HG02763 (cell line): Measurements from ENCODE around the gene UACA.

ENCODE experiments used
- ATAC-seq: cut with Tn5 transposase; IDR thresholded peaks from one replicate; pipeline ENCODE4 v1.9.1; 2021; ENCODE audit warnings: mild to moderate bottlenecking, moderate library complexity; ENCODE audit not compliant: unreplicated experiment

The UACA gene

GRCh38 chr15:70715840-70716485, 47.4 kb downstream of the UACA start:
- ATAC-seq: no peak

DNA sequence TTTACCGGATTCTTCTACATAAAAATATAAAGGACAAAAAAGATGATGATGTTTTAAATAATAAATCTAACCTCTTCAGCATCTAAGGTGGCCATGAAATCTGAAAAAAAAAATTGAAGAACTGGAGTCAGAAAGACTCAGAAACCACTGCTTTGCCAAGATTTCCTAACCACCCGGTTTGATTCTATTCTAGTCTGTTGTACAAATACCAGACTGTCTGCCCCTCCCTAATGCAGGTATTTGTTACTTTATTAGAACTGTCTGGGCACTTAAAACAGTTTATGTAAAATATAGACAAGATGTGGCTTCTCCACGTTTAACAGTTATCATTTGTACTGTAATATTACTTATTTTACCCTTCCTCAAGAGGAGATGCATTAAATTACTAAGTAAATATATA, 48.8 kb downstream of the UACA start:
- ATAC-seq: no peak

DNA sequence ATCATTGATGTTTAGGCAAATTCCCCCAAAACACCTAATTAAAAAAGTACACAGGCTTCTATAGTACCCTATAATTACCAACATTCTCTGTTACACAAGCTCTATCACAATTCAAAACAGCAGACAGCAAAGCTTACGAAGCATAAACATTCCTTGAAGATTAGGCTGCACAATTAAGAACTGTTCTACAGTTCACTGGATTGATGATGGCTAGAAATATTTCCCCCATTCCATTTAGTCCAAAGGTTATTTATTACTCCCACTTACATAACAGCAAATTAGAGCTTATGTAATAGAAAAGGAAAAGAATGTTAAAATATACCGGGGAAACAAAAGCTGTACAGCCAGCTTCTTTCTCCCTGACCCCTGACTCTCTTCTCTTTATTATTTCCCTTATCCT, 49.3 kb downstream of the UACA start:
- no peak for ATAC-seq

GRCh38 chr15:70712271-70712670, 51.1 kb downstream of the UACA start:
- ATAC-seq: no peak

GRCh38 chr15:70710714-70711113, 52.6 kb downstream of the UACA start:
- no peak for ATAC-seq

- ATAC-seq: no peak
These were observed 54.5 kb downstream of the UACA start for GRCh38 chr15:70708839-70709238.

DNA sequence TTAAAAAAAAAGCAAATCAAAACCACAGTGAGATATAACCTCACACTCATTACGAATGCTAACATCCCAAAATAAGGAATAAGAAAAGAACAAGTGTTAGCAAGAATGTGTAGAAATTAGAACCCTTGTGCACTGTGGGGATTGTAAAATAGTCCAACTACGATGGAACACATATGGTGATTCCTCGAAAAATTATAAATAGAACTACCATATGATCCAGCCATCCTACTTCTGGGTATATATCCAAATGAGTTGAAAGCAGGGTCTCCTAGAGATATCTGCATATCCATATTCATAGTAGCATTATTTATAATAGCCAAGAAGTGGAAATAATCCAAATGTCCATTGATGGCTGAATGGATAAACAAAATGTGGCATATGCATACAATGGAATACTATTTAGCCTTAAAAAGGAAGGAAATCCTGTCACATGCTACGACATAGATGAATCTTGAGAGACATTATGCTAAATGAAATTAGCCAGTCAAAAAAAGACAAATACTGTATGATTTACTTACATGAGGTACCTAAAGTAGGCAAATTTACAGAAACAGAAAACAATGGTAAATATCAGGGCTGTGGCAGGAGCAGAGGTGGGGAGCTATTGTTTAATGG, 55.6 kb downstream of the UACA start:
- no peak for ATAC-seq

- no peak for ATAC-seq
These were observed 58.6 kb downstream of the UACA start for GRCh38 chr15:70704731-70705130.

DNA sequence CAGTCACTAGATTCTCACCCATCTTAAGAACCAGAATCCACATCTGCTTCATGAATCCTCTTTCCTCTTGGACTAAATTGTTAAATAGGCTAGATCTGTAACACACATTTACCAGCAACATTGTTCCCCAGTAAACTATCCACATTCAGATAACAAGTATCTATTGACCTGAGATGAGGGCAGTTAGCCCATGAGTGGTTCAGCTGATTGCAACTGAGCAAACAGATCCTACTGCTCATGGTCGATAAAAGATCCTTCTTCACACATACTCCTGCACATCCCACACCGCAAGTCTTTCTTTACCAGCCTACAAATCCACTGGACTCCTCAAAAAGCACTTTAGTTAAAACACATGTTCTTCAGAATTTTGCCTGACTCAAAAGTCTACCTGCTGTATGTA, 59.2 kb downstream of the UACA start:
- no peak for ATAC-seq

DNA sequence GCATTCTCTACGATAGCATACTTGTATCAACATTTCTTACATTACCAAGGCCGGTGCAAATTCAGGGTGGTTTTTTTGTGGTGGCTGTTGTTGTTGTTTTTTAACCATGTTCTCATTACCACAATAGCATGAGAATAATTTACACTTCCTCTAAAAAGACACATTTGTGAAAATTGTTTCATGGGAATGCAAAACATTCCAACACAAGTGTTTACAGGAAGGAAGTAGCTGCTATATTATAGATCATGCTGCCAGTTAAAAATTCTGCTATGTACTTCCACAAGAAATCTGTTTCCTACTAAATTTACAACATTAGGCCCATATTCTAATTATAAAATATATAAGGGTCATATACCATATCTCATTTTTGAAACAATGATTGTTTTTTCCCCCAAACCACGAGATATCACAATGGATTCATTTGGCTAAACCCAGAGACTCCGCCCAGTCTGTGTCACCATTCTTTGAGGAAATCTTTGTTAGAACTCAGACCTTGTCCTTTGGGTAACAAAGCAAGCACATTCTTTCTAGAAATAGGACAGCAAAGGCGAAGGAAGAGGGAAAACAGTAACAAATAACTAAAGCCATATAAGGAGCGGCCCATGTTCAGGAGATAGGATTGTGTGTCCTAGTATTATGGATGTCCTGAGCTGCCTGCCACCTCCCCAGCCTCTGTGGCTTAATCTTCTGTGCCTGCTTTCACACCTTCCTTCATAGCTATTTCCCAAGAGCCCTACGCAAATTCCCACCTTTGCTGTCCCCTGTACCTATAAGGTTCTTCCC, 60.1 kb downstream of the UACA start:
- no peak for ATAC-seq

DNA sequence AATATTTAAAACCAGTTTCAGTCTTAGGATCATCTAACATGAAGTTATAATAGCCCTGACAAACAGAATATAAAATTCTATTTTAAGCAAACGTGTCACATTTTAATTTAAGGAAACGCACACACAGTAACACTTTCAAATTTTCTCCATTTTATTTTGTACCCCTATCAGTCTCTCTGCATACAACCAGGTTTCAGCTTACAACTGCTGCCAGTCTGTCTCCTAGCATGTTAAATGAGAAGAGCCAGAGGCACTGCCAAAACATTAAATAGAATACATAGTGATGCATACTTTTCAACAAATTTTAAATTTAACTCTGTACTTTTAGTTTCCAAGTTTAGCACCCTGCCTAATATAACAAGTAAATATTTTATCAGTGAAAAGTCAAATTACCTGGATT, 60.8 kb downstream of the UACA start:
- no peak for ATAC-seq

GRCh38 chr15:70701891-70702568, 61.3 kb downstream of the UACA start:
- no peak for ATAC-seq

DNA sequence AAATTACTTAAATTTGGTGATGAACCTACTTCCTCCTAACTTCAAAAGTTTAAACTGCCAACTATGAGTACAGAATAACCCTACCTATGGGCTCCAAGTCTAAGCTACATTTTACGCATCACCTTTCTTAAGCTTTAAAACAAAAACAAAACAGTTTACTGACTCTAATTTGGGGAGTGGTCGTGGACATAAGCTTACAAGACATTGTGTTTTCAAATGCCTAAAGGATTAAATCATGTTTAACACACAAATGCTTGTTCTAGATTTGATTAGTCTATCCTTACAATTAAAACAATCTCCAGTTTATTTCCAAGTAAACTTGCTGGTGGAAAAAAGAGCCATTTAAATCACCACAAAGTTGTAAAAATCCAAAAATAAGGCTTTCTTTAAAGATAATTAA, 62.2 kb downstream of the UACA start:
- ATAC-seq: no peak

DNA sequence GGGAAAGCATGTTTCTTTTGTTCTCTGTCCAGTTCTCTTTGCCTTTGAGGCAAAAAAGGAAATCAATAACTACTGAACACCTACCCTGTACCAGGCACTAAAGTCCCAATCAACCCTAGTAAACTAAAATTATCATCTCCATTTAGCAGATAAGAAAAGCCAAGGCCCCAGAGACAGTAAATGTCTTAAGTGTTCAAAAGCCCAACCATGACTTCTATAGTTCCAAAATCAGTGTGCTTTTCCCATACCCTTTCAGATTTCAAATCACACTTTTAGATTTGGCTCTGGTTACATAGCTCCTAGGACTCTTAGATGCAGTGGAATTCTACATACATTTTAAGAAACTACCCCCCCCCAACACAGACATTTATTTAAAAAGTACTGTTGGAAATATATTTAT, 63.5 kb downstream of the UACA start:
- ATAC-seq: no peak

GRCh38 chr15:70698836-70699390, 64.4 kb downstream of the UACA start:
- ATAC-seq: no peak

GRCh38 chr15:70698426-70698825, 64.9 kb downstream of the UACA start:
- no peak for ATAC-seq

DNA sequence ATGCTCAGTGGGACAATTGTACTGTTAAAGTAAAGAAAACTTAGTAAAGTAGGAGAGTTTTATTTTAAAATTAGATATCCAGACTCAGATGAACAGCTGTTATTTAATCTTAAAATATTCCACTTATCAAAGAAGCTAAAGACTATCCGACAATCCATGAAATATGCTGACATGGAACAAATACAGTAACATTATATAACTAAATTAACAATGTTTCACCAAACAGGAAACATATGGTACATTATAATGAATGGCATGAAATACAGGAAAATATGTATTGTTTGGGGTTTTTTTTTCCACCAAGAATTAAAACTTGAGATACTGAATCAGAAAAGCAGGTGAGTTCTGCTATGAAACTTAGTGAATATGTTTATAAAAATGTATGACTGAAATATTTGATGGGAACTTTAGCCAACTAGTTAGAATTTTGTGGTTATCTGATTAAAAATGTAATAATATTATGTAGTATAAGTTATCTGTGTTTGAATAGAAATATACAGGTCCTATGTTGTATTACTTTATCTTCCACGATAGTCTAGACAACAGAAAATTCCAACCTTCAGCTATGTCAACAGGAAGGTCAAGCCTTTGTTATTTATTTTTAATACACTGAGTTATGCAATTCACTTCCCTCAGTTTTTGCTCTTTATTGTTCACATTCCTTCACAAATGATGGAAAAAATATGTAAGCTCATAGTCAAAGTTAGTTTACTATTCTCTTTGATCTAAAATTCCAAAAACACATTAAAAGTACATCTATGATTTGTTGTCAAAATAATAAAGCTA, 72.7 kb downstream of the UACA start:
- ATAC-seq: no peak

- ATAC-seq: no peak
These were observed 73.3 kb downstream of the UACA start for GRCh38 chr15:70690021-70690420.

DNA sequence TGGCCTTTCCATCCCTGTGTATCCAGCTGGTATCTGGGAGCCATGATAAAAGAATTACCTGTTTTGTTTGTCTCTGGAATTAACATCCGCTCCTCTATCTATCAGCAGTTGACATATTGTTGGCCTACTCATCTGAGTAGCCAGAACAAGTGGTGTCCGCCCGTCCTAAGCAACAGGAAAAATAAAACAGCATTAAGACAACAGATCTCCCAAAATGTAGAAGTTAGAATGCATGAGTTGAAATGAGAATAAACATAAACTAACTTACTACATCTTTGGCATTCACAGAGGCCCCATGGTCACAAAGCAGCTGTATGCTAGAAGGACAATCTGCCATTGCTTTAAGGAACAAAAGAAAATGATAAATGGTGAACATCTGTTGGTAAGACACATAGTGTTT, 75.9 kb downstream of the UACA start:
- ATAC-seq: no peak

DNA sequence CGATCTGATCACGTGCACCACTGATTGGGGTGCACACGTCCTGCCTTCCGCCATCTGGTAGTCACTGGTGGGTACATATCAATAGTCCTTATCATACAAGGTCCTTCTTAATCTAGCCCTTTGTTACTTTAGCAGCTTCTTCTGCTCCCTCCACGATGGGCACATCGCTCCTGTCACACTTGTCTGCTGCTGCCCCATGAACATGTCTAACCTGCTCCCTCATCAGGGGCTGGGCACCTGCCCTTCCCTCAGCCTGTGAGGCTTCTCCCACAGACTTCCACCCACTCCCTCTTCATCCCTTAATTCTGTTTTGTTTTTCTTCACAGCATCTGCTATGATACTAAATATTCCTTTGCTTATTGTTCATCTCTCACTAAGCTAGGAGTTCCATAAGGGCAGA, 82.5 kb downstream of the UACA start:
- no peak for ATAC-seq

DNA sequence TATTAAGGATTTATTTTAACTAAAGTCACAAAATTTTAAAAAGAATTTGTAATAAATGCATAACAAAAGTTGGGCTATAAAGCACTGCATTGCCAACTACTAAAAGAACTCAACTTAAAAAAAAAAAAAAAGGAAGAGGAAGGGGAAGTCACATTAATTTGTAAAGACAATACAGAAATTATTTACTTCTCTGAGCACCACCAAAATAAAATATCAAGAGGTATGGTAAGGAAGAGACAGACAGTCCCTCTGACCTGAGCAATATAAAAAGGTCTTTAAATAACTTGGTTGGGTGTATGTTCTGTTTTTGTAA, 83.5 kb downstream of the UACA start:
- ATAC-seq: no peak
